HG03060 (cell line): Measurements from ENCODE around the gene MAP4.
"Not testable (repeated sequence)": the region's sequence is repeated elsewhere in the genome, so short reads cannot be mapped to it uniquely, and the experiment has no call there.

Source experiments
- ATAC-seq: cut with Tn5 transposase; IDR thresholded peaks from one replicate; pipeline ENCODE4 v1.9.1; 2021; ENCODE audit warnings: low read depth, moderate number of reproducible peaks; ENCODE audit not compliant: unreplicated experiment

MAP4 gene

GRCh38 chr3:47897954-47898353, 118.3 kb downstream of the MAP4 start:
- no peak for ATAC-seq

DNA sequence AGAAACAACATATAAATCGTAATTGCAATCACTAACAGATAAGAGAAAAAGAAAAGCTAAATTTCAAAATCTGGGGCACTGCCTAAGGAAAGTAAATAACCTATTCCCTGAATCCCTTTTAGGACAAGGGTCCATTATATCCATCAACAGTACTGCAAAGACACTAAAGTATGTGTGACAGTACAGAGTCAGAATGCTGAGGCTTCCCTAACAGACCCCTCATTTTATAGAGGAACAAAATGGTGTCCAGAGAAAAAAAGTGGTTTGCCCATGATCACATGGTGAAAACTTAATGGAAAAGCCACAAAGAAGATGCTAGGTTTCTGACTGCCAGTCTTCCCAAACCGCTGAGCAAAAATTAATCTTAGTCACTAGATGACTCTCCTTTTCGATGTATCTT, 119.5 kb downstream of the MAP4 start:
- no peak for ATAC-seq

GRCh38 chr3:47895241-47895640, 121.0 kb downstream of the MAP4 start:
- no peak for ATAC-seq

DNA sequence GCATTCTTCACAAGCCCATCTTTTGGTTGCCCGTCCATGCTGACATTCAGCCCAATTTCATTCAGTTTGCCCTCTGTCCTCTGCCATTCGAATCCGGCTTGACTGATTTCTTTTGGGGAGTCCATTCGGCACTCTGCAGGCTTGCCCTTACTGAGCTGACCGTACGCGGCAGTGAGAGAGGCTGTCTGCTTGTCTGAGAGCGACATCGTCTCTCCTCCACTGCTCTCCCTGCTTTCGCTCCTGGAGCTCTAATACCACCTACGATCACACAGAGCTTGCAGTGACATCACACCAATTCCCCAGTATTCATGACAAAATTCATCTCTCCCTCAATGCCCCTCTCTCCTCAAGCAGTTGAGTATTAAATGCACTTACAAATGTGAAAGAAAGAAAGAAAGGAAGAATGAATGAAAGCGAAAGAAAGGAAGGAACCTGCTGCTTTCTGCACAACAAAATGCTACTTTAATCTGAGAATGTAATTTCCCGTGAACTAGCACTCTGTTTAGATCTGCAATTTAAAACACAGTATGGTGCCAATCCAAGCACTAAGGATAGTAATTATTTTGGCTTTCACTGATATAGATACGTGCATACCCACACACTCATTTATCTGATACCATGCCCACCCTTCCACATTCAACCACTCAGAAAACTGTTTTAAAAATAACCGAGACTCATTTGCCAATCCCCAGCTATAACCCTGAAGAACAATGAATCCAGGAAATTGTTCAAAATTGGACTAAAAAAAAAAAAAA, 123.8 kb downstream of the MAP4 start:
- ATAC-seq, result no peak

- ATAC-seq, result no peak
Observed at GRCh38 chr3:47891613-47892005, 124.6 kb downstream of the MAP4 start.

GRCh38 chr3:47890828-47891612, 125.2 kb downstream of the MAP4 start:
- no peak for ATAC-seq

- no peak for ATAC-seq
Observed at GRCh38 chr3:47890126-47890827, 125.9 kb downstream of the MAP4 start.

DNA sequence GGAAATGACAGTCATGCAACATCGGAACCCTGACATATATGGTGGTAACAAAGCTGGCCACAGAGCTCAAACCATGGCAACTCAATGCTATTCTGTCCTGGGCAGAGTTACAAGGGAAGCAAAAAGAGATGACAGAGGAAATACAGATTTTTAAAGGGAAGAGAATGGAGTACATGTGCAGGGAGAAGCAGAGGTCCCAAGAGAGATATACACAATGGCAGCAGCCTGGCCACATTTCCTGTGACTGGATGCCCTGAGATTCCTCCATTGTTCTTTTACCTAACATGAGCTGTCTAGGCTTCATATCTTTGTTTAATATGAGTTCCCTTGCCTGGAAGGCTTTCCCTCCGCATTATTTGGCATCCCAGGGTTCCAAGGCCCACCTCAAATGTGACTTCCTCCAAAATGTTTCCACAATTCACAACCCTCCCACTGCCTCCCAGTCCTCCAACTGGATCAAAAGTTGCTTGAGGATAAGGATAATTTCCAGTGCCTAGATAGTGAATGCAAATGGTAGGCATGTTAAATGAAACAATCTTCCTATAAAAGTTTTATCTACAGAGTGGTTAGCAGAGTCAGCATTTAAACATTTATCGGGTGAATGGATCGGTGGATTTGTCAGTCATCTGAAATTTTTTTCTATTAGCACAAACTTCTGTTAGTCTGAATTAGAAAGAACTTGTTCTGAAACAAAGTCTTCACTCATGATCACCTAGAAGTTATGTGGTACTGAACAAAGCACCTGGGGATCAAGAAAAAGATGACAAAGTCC, 127.0 kb downstream of the MAP4 start:
- no peak for ATAC-seq

GRCh38 chr3:47887991-47888390, 128.2 kb downstream of the MAP4 start:
- ATAC-seq, result not testable (repeated sequence)

DNA sequence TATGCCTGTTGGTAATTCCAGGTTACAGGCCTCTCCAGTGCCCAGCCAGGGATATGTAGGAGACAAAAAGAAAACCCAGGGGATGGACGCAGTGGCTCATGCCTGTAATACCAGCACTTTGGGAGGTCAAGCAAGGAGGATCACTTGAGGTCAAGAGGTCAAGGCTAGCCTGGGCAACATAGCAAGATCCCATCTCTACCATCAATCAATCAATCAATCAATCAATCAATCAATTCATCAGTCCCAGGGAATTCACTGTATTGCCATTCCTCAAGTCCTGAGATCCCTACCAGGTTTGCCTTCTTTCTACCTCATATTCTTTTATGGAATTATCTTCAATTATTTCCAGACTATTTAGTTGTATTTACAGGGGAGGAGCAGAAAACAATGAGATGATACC, 131.0 kb downstream of the MAP4 start:
- no peak for ATAC-seq

- no peak for ATAC-seq
Observed at GRCh38 chr3:47884603-47885002, 131.6 kb downstream of the MAP4 start.

DNA sequence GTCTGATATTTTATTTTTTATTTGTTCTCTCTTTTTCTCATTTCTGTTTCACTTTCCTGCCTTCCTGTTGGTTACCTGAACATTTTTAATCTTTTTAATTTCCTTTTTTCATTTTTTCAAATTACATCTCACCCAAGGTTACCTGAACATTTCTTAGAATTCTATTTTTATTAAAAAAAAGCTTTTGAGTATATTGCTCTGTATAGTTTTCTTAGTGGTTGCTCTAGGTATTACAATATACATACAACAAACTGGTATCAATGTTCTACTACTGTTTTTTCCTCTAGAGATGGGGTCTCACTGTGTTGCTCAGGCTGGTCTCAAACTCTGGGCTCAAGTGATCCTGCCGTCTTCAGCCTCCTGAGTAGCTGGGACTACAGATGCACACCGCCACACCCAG, 133.9 kb downstream of the MAP4 start:
- no peak for ATAC-seq

- ATAC-seq, result no peak
Observed at GRCh38 chr3:47877719-47878118, 138.5 kb downstream of the MAP4 start.

DNA sequence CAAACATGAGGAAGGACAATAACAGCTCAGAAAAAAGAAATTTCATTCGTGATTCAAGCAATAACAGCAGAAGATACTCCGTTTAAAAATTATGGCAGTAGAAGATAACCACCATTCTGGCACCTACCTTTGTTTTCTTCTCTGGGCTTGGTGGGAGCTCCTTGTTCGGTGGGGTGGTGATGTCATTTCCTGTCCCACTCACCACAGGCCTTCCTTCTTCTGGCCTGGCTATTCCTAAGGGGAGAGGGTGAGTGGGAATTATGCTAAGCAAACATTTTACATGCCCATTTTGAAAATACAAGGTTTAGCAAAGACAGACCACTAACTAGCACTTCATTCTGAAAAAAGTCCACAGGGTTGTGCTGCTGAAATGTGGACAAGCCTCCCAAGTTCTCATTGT, 138.9 kb downstream of the MAP4 start:
- ATAC-seq, result no peak

DNA sequence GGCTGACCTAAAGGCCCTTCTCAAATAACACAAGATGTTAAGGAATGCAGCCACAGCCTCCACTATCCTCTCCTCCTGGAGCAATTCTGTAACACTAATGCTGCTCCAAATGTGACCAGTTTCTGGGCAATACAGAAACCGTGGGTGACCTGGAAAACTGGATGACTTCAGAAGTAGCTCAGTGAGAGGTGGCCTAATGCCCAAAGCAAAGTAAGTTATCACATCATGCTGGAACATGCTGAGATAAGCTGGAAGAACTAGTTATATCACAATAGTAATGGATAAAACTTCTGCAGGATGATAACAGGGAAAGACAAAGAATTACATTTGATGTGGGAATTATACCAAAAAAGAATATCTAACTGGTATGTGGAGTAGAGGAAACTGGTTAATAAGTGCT, 141.3 kb downstream of the MAP4 start:
- no peak for ATAC-seq

DNA sequence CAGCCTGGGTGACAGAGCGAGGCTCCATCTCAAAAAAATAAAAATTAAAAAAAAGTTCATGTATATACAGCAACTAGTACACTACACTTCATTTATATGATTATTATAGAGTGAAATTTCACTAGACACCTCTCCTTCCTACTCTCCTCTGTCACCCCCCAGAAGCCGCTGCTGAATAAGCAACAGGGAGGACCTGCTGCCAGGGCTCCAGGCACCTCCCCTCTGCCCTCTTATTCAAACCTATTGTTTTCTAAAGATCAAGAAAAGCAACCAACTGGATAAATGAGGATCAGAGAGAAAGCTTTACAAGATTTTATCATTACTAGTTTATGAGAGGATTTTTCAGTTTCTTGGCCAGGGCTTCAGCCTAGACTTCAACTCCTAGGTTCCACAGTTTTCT, 141.8 kb downstream of the MAP4 start:
- ATAC-seq, result no peak

DNA sequence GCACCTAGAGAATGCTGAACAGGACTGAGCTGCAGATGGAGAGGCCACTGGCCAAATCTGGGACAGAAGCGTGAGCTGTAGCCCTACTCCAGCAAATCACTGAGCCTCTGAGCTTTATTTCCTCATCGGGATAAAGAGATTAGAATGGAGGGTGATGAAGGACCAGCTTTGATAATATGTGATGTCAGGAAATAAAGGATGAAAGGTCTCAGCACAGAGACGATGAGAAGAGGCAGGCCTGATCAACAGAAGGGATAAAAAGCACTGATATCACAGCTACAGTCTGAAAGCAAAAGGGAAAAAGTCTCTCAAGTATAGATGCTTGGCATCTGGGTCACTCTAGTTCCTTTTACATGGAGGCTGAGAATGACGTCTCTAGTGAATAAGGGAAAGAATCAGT, 143.3 kb downstream of the MAP4 start:
- ATAC-seq, result no peak

- no peak for ATAC-seq
Observed at GRCh38 chr3:47871389-47871788, 144.8 kb downstream of the MAP4 start.

- ATAC-seq, result no peak
Observed at GRCh38 chr3:47870702-47871260, 145.4 kb downstream of the MAP4 start.

DNA sequence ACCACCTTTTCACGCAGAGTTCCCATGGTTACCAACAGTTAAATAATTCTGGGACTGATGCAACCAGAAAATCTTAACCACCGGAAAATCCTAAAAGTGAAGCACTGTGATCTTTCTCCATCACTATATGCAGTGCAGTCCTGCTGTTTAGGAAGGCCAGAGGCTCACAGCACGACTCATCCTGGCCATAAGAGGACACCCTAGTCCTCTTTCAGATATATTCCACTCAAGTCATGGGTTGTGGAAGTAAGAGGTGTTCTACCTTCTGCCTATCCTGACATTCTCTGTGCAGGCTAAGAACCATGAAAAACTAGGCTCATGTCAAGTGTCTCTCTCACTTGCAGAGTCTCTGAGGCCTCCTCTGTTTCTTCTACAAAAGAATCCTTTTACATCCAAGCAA, 146.1 kb downstream of the MAP4 start:
- ATAC-seq, result no peak
